NCI-H1694 treated with DMSO at 0.1 percent for 48 hours (cell line): ENCODE results near the gene HOXD8.

Experiments used
- DNase-seq: peaks from one replicate; lab custom pipeline; 2025; lab: John Stamatoyannopoulos, UW

Gene HOXD8

DNA sequence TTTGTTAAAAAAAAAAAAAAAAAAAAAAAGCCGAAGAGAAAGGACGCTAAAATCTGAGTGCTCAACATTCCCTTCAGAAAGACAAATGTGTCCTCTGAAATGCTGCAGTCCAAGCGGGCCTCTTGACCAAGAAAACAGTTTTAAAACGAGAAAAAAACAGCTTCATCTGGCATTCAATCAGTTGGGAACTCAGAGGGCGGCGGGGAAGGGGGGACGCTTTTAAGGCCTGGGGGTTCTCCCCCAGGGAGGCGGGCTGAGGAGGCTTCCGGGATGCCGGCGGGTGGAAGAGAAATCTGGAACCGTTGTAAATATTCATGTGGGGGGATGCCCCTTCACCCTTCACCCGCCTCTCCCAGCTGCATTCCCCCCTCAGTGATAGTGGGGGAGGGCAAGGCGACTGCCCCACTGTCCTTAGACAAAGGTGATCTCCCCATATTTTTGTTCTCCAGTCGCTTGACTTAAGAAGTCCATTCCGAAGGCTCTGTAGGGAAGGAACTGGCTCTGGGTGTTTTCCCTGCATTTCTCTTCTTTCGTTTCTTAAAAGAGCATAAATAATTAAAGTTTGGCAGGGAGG, 25.7 kb upstream of the HOXD8 start:
- DNase-seq, result no peak

GRCh38 chr2:176104316-176105077, 25.0 kb upstream of the HOXD8 start:
- no peak for DNase-seq

DNA sequence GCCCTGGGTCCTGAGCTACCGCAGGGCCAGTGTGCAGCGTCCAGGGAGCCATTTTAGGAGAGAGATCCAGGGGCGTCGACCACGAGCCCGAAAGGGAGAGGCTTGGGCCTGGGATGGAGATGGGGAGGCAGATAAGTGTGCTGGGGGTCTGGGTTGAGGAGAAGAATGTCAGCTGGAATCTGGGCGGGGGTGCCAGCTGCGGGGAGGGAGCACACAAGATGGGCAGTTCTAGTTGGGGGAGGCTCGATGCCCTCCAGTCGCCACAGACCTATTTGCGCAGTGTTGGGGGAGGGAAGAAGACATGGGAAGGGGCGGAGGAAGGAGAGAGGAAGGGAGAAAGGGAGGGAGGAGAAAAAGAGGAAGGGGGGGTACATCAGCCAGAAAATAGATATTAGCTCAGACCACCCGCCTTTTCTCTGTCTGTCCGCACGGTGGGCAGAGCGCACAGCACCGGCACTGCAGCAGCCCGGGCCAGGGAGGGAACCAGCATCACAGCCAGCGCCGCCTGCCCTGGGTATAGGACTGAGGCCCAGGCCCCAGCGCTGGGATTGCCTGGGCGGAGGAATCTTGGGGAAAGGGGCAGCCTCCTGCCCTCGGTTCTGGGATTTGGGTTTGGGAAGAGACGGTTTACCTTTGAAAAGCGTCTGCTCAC, 24.3 kb upstream of the HOXD8 start:
- DNase-seq, result no peak

DNA sequence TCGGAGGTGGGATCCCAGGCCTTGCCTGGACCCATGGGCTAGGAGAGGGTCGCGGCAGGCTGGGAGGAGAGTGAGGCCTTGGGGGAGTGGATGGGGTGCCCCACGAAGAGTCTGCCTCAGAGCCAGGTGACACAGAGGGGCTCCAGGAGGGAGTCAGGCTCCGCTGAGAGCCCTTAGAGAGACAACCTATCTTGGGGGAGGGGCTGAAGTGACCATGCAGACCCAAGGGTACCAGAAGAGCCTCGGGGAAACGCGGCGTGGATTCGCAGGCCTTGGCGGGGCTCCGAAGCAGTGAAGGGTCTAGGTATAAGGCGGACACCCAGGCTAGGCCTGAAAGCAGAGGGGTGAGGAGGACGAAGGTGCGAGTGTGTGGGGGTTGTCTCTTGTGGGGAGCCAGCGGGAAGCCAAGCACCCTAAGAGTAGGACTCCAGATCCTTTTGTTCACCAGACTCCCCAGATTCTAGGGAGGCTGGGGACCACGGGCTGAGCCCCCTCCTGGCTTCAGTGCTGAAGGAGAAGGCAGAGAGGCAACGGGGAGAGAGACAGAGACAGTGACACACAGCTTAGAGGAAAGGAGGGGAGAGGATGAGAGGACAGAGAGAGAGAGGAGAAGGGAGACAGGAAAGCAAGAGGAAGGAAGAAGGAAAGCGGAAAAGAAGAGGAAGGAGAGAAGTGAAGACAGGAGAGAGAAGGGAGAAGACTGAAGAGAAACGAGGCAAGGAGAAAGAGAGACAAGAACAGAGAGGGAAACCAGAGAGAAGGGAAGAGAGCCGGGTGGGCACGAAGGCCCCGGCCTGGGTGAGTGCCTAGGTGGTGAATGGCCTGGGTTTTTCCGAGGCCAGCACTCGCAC, 23.6 kb upstream of the HOXD8 start:
- no peak for DNase-seq

- DNase-seq, result peak; percentile 41
These were observed 22.6 kb upstream of the HOXD8 start, which contains the start of gene HOXD11 for GRCh38 chr2:176106581-176107539. TSS of gene HOXD11 (plus strand) at chr2:176107280. CDS start at chr2:176107356, 76 bp downstream.

- DNase-seq, result no peak
These were observed 21.7 kb upstream of the HOXD8 start for GRCh38 chr2:176107731-176108181.

DNA sequence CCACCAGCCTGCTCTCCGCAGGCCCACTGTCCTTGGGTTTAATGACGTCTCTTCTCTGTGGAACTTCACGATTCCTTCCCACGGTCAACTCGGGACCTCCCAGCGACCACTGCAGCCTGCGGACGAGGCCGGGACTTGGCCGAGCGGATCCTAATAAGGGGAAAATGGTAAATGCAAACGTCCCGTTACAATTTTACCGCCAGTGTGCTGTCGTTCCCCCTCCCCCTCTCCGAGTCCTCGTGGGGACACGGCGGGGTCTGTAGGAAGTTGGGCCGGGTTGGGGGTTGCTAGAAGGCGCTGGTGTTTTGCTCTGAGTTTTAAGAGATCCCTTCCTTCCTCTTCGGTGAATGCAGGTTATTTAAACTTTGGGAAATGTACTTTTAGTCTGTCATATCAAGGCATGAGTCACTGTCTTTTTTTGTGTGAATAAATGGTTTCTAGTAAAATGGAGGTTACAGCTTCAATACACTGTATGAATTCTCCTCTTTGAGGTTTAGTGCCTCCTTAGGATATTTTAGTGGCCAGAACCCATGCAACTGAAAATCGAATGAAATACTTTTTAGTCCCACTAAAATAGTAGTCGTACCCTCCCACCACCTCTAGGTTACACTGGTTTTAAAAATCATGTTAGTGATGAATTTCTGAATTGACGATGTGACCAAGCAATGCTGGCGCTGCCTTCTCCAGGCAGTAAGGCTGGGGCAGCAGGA, 20.2 kb upstream of the HOXD8 start:
- no peak for DNase-seq

DNA sequence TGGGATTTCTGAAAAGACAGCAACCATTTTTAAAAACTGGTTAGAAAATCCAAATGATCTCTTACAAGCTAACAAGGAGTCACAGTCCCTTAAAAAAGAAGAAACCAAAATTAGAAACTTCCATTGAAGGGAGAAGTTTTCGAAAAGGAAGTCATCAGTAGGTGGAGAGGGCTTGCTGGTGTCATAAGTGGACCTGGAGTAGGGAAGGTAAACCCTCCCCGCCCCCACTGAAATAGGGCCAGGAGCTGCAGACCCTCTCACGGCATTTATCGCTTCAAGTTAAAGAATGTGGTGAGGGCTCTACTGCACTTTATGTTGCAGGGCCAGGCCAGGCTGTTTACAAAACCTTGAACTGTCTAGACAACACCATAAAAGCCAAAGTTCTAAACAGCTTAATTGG, 19.6 kb upstream of the HOXD8 start:
- no peak for DNase-seq

DNA sequence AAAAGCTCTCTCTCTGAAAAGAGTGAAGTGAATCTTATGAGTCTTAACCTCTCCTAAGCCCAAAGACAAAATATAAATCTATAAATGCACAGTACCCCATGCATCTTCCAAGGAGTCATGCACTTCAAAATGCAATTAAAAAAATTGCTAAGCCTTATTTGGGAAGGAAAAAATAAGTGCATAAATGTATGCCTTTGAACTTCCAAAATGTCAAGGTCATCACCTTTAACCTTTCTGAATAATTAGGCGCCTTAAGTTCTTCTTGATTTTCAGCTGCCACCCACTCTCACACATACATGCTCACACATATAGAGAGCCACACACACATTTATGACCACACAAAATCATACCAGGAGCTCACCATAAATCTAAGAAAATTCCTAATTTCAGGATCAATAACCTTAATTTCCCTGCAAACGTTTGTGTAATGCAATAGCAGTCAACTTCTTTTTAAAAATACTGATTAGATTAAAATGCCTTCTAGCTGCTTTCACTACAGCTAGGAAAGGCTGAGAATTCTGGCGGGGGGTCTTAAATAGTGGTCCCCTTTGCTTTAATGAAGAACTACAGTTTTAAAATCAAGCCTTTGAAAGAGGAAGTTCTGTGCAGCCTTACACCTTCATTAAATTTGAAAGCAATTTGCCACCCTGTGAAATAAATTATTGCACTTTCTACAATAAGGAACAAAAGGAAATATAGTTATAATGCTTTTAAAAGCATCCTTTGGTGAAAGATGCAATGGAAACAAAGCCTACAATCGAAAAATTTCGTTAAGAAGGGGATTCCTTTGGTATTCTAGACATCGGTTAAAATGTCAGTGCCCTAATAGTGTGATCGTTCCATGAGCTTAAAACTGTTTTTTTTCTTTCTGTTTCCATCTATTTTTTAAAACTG, 18.8 kb upstream of the HOXD8 start:
- DNase-seq, result no peak

- DNase-seq, result peak; percentile 59
These were observed 18.2 kb upstream of the HOXD8 start for GRCh38 chr2:176111309-176111663.

- DNase-seq, result no peak
These were observed 17.6 kb upstream of the HOXD8 start for GRCh38 chr2:176111846-176112374.

DNA sequence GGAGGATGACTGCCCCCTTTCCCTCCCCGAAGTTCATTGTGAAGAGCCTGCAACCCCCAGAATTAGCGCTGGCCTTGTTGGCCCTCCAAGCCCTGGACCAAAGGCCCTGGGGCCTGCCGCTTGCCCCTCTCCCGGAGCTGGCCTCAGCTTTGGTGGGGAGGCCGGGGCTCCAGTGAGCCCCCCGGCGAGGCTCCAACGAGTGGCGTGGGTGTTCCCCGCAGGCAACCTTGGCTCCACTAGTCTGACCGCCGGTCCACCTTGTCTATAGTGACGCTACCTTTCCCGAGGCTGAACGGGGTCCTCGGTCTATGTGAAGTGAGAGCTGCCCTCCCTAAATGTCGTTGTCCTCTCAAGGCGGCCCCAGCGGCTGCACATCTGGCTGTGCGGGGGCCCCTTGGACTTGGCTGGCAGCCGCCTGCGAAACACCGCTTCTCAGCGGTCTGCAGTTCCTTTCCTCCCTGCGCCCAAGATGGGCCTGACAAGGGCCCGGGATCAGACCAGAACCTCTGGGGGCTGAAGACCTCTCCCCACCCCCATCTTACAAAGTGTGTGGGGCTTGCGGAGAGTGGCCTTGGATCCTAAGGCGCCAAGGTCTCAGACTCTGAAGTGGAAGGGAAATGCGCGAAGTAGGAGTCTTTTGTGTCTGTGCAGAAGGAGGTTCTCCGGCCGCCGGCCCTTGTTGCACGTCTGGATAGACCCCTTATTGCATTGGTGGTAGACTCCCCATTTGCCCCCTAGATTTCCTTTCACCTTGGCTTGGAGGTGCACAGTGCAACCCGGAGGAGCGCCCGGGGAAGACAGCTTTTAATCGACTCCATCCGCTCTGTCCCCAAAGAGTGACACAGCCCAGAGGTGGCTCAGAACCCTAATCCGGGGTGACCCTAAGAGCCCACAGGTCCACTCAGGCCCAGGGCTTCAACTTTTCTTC, 16.9 kb upstream of the HOXD8 start:
- DNase-seq, result no peak

DNA sequence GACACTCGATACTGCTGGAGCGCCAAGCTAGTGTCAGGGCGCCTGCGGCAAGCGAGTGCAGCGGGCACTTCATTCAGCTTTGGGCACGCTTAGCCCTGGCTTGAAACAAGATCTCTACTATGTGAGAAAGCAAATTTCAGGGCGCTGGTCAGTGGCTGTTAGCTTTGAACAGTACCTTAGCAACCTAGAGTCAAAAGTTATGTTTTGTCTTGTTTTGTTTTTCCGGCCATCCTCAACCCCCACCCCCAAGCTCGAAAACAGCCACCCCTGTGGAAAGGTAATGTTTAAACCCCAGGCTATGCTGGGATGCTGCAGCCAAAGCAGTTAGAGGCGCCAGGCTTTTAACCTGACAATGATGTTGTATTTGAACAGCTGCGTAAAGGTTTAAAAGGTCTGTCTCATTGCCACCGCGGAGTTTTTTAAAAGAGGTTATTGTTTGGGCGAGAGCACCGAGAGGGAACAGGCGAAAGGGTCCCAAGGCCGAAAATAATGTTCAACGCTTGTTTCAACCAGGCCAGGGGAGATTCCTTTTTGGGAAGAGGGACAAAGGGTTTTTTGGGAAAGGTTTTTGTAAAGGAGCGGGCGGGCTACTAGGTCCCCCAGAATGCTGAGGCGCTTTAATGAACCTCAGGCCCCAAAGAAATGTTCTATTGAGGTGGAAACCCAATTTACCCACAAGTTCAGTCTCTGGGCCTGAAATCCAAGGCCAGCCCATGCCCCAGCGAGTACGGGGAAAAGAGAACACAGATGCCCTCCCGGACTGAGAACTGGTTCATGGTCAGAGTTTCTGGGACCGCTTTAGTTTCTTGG, 15.2 kb upstream of the HOXD8 start:
- no peak for DNase-seq

GRCh38 chr2:176114930-176115625, 14.4 kb upstream of the HOXD8 start:
- DNase-seq, result no peak

DNA sequence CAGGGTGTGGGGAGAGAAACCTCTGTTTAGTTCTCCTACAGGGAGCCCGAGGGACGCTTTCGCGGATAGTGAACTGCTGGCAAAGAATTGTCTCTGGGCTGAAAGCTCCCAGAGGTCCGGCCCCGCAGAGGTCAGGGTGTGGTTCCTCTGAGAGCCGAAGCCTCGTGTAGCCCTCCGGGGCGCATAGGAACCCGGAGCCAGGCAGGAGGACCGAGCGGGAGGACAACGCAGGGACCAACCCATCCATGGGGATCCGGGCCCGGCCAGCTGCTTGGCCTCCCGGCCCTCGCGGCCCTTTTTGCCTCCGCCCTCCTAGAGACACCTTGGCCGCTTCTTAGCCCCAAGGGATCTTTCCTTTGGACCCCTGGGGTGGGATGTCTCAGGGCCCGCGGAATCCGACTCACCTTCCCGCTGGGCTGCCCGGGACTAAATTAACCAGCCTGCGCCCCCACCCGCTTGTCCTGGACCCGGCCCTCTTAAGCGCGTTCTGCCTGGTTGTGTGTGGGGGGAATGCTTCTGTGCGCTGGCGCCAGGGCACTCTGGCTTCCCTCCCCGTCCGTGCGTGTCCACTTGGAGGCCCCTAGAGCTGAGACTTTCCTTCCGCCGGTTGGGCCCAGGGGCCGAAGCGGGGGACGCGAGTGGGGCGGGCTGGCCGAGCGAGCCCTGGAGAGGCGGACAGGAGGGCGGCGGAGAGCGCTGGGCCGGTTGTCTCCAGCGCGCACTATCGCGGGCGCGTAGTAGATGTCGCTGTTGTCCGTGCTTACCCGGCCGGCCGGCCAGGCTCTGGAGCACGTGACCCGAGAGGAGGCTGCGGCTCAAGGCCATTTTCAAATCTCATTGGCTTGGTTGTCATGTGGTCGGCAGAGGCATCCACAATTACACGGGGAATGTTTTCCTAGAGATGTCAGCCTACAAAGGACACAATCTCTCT, 13.4 kb upstream of the HOXD8 start, which contains the start of gene HOXD10:
Gene HOXD10 (plus strand): TSS at position 896 of the 931 bp plus-strand sequence. CDS start 56 bp downstream, outside the sequence.
- DNase-seq, result no peak
